ENCODE results near the gene DLEU7.

Gene DLEU7

DNA sequence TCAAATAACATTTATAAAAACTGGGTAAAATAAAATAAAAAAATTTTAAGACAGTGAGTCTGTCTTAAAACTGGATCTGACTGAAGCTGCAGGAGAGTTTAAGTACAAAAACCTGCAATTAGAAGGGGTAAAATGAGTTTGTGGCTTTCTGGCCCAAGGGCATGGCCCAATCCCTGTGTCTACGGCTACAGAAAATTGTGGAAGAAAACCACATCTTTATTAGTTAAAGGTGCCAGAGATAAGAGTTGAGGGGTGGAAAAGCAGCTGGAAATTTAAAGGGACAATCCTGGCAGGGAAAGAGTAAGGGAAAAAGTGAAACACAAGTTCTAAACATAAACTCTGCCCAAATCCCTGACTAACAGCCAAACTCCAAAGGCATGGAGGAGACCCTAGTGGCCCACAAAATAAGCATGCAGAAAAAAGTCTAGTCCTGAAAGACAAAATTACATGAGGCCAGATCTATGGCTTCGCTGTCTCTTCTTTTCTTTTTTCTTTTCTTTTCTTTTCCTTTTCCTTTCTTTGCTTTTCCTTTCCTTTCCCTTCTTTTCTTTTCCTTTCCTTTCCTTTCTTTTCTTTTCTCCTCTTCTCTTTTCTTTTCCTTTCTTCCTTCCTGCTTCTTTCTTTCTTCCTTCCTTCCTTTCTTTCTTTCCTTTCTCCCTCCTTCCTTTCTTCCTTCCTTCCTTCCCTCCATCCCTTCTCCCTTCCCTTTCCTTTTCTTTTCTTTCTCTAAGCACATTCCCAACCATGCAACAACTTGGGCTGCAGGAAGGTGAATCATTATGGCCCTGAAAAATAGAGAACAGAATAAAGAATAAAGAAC lies 23.5 kb upstream of the DLEU7 start:
- Histone ChIP-seq H3K4me1 (ENCODE audit: insufficient read depth, low read length) (peaks cover 6% of the 10 kb centered on the region), H2AFZ (ENCODE audit: low read depth, low read length) (no peak overlapping the region), H3K9me3 (ENCODE audit: low read length) (no peaks in the 10 kb centered on the region), H3K4me3 (ENCODE audit: low read length) (no peak overlapping the region), H3K36me3 (ENCODE audit: insufficient read depth, low read length) (no peaks in the 10 kb centered on the region), H3K27me3 (ENCODE audit: insufficient read depth, low read length) (no peaks in the 10 kb centered on the region)

DNA sequence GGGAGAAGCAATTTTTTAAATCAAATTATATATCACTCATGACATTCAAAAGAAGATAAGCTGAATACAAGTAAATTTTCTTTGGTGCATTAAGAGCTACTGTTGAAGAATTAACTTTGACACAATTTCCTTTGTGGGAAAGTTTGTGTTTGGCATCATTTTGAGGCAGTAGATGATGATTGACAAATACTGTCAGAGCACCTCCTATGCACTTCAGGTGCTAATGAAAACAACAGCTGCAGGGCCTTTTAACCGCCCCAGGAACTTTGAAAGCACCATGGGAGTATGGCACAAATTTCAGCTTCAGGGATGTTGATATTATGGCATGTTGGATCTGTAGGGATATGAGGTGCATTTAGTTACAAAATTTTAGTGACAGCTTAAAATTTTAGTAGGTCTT lies 21.0 kb upstream of the DLEU7 start:
- no peak overlapping the region for H3K4me3 ChIP-seq (ENCODE audit: low read length)
- no peaks in the 10 kb centered on the region for H3K9me3 ChIP-seq (ENCODE audit: low read length)
- H3K4me1 ChIP-seq (ENCODE audit: insufficient read depth, low read length), result peaks cover 6% of the 10 kb centered on the region
- no peak overlapping the region for H2AFZ ChIP-seq (ENCODE audit: low read depth, low read length)
- no peaks in the 10 kb centered on the region for H3K27me3 ChIP-seq (ENCODE audit: insufficient read depth, low read length)
- no peaks in the 10 kb centered on the region for H3K36me3 ChIP-seq (ENCODE audit: insufficient read depth, low read length)

DNA sequence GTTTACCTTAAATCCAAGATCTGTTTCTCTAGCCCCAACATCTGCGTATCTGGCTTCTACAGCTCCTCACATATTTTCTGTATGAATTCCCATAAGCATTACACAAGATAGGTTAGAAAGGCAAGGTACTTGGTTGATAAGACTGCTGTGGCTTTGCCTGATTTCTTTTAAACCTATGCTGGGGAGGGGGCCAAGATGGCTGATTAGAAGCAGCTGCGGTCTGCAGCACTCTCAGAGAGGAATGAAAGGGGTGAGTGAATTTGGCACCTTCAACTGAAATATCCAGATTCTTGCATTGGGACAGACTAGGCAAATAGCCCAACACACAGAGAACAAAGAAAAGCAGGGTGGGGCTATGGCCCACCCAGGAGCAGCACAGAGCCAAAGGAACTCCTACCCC lies 12.2 kb upstream of the DLEU7 start:
- Histone ChIP-seq H3K9me3 (ENCODE audit: low read length) (no peaks in the 10 kb centered on the region), H3K4me1 (ENCODE audit: insufficient read depth, low read length) (no peaks in the 10 kb centered on the region), H2AFZ (ENCODE audit: low read depth, low read length) (no peak overlapping the region), H3K36me3 (ENCODE audit: insufficient read depth, low read length) (no peaks in the 10 kb centered on the region), H3K27me3 (ENCODE audit: insufficient read depth, low read length) (no peaks in the 10 kb centered on the region), H3K4me3 (ENCODE audit: low read length) (no peak overlapping the region)

DNA sequence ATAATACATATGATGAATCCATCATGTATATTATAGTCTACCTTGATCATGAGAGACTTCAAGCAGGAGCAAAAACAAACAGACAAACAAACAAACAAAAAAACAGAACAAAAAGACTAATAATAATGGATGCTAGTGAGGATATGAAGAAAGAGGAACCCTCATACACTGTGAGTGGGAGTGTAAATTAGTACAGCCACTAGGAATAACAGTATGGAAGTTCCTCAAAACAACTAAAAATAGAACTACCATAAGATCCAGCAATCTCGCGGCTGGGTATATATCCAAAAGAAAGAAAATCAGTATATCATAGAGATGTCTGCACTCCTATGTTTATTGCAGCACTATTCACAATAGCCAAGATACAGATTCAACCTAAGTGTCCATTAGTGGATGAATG lies 7.0 kb upstream of the DLEU7 start:
- Histone ChIP-seq H3K9me3 (ENCODE audit: low read length) (no peaks in the 10 kb centered on the region), H3K4me1 (ENCODE audit: insufficient read depth, low read length) (no peaks in the 10 kb centered on the region)

DNA sequence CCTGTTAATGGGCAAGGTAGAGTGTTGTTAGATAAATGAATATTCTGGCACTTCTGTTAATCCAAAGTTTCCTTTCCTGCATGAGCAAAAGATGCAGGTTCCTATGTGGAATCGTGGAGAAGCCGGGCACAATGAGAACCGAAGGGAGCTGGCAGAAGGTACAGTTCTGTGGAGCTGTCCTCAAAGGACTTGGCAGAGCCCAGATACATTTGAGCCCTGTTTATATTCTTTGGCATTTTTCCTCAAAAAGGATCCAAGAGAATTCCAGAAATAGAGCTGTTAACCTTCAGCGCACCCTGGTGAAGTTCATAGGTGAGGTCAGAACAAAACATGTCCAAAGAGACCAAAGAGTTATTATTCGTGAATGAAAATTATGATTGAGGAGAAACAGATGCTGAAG lies 4.0 kb upstream of the DLEU7 start:
- H3K27me3 ChIP-seq (ENCODE audit: insufficient read depth, low read length), result no peaks in the 10 kb centered on the region
- no peak overlapping the region for H3K4me3 ChIP-seq (ENCODE audit: low read length)

More for the DNA sequence above, 7.0 kb upstream of the DLEU7 start:
- Histone ChIP-seq H3K27me3 (ENCODE audit: insufficient read depth, low read length) (no peaks in the 10 kb centered on the region), H2AFZ (ENCODE audit: low read depth, low read length) (no peak overlapping the region), H3K36me3 (ENCODE audit: insufficient read depth, low read length) (no peaks in the 10 kb centered on the region), H3K4me3 (ENCODE audit: low read length) (no peak overlapping the region)

DNA sequence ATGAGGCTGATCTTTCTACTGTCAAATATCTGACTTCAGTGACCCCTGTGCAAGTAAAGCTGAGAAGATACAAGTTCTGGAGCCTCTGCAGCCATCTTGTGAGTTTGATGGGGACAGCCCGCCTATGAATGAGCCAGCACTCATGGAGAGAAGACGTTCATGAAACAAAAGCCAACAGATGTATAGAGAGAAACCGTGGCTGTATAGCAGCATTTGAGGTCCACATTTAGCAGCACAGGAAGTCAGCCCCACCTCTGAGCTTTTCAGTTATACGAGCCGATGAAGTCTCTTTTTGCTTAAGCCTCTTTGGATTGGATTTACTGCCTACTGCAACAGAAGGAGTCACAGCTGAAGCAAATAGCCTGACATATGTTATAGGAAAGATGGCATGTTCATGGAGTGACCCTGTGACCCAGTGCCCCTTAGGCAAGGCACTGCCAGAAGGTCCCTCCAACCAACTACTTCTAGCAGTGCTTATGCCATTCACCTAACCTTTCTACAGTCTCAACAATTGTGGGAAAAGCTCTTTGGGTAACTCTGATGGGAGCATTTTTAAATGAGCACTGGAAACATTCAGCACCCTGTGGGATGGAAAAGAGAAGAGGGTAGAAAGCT lies 3.5 kb upstream of the DLEU7 start:
- H3K36me3 ChIP-seq (ENCODE audit: insufficient read depth, low read length), result no peaks in the 10 kb centered on the region
- peaks cover 25% of the 10 kb centered on the region for H3K4me1 ChIP-seq (ENCODE audit: insufficient read depth, low read length)
- H3K27me3 ChIP-seq (ENCODE audit: insufficient read depth, low read length), result no peaks in the 10 kb centered on the region
- H3K4me3 ChIP-seq (ENCODE audit: low read length), result no peak overlapping the region
- H3K9me3 ChIP-seq (ENCODE audit: low read length), result no peaks in the 10 kb centered on the region
- H2AFZ ChIP-seq (ENCODE audit: low read depth, low read length), result no peak overlapping the region

More for the DNA sequence above, 4.0 kb upstream of the DLEU7 start:
- H3K4me1 ChIP-seq (ENCODE audit: insufficient read depth, low read length), result peaks cover 20% of the 10 kb centered on the region
- no peaks in the 10 kb centered on the region for H3K36me3 ChIP-seq (ENCODE audit: insufficient read depth, low read length)
- H2AFZ ChIP-seq (ENCODE audit: low read depth, low read length), result no peak overlapping the region
- no peaks in the 10 kb centered on the region for H3K9me3 ChIP-seq (ENCODE audit: low read length)

DNA sequence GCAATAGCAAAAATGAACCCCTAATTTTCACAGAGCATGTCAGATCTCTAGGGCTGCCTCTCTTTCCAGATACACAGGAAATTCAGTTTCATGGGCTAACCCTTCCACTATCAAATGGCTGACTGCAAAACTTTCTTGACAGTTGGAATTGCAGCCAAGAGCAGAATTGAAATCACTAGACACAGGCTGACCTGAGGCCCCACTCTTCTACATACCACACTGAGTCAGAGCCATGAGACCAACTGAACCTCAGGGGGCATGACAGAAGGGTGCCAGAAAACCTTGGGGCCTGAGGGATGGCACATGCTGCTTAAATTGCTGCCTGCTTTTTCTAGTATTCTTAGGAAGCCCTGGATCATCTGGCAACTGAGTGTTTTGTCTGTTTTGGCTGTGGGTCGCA lies 1.7 kb upstream of the DLEU7 start:
- H3K9me3 ChIP-seq (ENCODE audit: low read length), result no peaks in the 10 kb centered on the region
- H3K27me3 ChIP-seq (ENCODE audit: insufficient read depth, low read length), result no peaks in the 10 kb centered on the region
- no peak overlapping the region for H2AFZ ChIP-seq (ENCODE audit: low read depth, low read length)
- no peak overlapping the region for H3K4me3 ChIP-seq (ENCODE audit: low read length)
- H3K36me3 ChIP-seq (ENCODE audit: insufficient read depth, low read length), result no peaks in the 10 kb centered on the region
- H3K4me1 ChIP-seq (ENCODE audit: insufficient read depth, low read length), result peaks cover 28% of the 10 kb centered on the region

DNA sequence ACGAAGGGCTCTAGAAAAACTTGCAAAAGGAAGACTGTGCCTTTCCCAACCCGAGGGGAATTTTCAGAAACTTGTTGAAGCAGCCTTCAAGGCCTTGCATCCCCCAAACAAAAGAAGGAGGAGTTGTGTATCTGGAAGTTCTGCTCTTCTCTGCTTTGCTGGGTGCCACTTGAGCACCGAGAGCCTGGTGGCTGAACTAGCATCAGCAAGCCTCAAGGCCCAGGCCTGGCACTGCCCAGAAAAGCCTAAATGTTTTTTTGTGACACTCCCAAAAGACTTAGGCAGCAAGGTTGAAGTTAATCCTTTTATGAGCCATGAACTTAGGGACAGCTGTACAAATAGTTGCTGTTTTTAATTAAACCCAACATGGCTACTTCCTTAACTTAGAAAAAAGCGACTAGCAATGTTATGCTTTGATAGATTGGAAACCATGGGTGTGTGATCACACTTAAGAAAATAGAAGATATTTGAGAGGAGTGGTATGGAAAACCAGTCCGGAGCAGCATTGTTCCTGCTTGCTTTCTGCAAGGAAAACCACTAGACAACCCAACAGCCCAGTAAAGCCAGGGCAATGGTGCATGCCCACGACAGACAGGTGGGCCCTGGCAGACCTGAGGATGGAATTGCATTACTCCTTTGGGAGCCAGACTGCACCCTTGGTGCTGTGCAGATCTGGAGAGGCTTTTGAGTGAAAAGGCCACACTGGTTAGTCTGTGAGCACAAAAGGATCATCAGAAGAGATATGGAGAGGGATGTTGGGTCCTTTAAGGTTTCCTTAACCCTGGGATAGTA lies 788 bp upstream of the DLEU7 start:
- Histone ChIP-seq H3K4me1 (ENCODE audit: insufficient read depth, low read length) (peaks cover 28% of the 10 kb centered on the region), H2AFZ (ENCODE audit: low read depth, low read length) (peak overlapping the region; percentile 84), H3K9me3 (ENCODE audit: low read length) (no peaks in the 10 kb centered on the region), H3K36me3 (ENCODE audit: insufficient read depth, low read length) (no peaks in the 10 kb centered on the region), H3K27me3 (ENCODE audit: insufficient read depth, low read length) (no peaks in the 10 kb centered on the region), H3K4me3 (ENCODE audit: low read length) (peak overlapping the region; percentile 50)

DNA sequence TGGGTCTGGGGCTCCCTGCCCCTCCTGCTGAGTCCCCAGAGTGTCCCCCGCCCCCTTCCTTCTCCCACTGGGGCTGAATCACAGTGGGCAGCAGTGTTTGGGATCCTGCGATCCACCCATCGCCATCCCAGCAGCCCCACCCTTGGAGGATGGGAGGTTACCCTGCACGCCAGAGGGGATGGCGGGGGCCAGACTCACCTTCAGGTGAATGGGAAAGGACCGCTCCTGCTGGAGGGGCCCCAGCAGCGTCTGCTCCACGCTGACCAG lies 569 bp downstream of the DLEU7 start:
- H3K4me3 ChIP-seq (ENCODE audit: low read length), result peak overlapping the region; percentile 50
- no peaks in the 10 kb centered on the region for H3K9me3 ChIP-seq (ENCODE audit: low read length)
- H3K27me3 ChIP-seq (ENCODE audit: insufficient read depth, low read length), result no peaks in the 10 kb centered on the region
- peaks cover 28% of the 10 kb centered on the region for H3K4me1 ChIP-seq (ENCODE audit: insufficient read depth, low read length)
- no peaks in the 10 kb centered on the region for H3K36me3 ChIP-seq (ENCODE audit: insufficient read depth, low read length)
- peak overlapping the region; percentile 84 for H2AFZ ChIP-seq (ENCODE audit: low read depth, low read length)

DNA sequence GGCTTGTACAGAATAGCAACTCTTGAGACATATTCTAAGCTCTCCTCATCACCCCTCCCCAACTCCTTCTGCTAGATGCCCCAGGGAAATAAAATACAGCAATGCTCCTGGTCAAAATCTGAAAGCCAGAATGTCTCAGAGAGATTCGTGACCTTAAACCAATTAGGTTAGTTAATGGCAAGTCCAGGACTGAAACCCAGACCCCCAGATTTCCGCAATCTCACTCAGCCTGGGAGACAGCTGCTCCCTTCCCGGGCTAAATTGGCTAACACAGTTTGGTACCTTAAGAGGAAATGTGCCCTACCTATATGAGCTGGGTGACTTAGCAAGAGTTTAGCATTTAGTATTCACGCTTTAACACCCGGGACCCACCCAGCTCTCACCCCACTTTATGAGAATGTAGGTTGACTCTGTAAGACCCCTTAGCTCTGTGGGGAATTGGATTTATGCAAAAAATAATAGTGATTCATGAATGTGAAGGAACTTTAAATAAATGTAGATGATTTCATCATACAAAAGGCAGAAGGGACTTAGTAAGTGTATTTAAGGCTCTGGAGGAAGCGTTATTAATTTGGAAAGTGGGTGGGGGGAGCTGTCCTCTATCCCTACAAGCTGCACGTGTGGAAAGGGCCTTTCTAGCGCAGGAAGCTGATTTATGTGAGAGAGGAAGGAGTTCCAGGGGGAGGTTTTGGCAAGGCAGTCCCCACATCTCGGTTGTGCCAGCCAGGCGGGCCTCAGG lies 1.1 kb downstream of the DLEU7 start:
- H3K9me3 ChIP-seq (ENCODE audit: low read length), result no peaks in the 10 kb centered on the region
- peak overlapping the region; percentile 84 for H2AFZ ChIP-seq (ENCODE audit: low read depth, low read length)
- H3K4me1 ChIP-seq (ENCODE audit: insufficient read depth, low read length), result peaks cover 28% of the 10 kb centered on the region
- peak overlapping the region; percentile 50 for H3K4me3 ChIP-seq (ENCODE audit: low read length)
- H3K27me3 ChIP-seq (ENCODE audit: insufficient read depth, low read length), result no peaks in the 10 kb centered on the region
- H3K36me3 ChIP-seq (ENCODE audit: insufficient read depth, low read length), result no peaks in the 10 kb centered on the region

DNA sequence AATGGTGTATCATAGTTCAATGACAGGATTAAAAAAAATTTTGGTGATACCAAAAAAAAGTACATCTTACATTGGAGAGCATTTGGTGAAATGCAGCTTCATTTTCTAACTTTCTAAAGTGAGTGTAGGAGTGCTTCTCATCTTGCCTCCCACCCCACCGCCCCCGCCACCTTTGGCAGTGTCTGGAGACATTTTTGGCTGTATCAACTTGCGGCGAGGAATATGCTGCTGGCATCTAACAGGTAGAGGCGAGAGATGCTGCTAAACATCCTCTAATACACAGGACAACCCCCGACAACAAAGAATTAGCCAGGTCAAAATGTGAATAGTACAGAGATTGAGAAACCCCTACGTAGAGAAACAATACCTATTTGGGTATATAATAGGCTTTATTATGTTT lies 1.7 kb downstream of the DLEU7 start:
- Histone ChIP-seq H3K36me3 (ENCODE audit: insufficient read depth, low read length) (no peaks in the 10 kb centered on the region), H3K27me3 (ENCODE audit: insufficient read depth, low read length) (no peaks in the 10 kb centered on the region), H3K4me1 (ENCODE audit: insufficient read depth, low read length) (peaks cover 28% of the 10 kb centered on the region), H3K9me3 (ENCODE audit: low read length) (no peaks in the 10 kb centered on the region), H2AFZ (ENCODE audit: low read depth, low read length) (no peak overlapping the region), H3K4me3 (ENCODE audit: low read length) (no peak overlapping the region)

DNA sequence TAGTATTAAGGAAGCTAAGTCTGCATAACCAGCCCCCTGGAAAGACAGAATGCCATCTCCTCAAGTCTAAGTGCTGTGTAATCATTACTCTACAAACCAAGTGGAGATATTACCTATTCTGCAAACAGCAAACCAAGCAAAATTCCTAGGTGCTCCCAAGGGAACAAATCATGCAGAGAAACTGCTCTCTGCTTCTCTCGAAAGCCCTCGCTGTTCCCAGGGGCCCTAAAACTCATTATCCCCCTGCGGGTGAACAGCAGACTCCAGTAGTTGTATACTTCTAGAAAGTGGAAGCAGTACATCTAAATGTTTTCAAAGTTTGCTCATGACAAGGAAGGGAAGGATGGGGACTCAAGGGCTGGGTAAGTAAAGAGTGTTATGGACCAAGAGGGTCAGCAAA lies 3.2 kb downstream of the DLEU7 start:
- Histone ChIP-seq H3K4me3 (ENCODE audit: low read length) (no peak overlapping the region), H3K27me3 (ENCODE audit: insufficient read depth, low read length) (no peaks in the 10 kb centered on the region), H3K4me1 (ENCODE audit: insufficient read depth, low read length) (peaks cover 28% of the 10 kb centered on the region), H3K9me3 (ENCODE audit: low read length) (peaks cover under 1% of the 10 kb centered on the region), H2AFZ (ENCODE audit: low read depth, low read length) (no peak overlapping the region), H3K36me3 (ENCODE audit: insufficient read depth, low read length) (no peaks in the 10 kb centered on the region)

DNA sequence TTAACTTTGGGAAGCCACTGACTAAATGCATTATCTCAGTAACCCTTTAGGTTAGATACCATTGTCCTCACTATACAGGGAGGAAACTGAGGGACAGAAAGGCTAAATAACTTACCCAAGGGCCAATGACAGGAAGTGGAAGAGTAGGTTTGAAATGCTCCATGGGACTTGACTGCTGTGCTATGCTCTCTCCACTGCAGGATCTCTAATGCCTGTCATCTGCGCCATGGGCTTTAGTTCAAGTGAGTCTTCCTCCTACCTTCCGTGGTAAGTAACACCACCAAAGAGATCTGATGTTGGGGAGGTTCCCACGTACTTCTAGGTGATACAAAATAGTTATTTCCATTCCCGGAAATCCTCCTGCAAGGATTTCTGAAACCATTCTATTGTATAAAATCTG lies 3.7 kb downstream of the DLEU7 start:
- peaks cover 28% of the 10 kb centered on the region for H3K4me1 ChIP-seq (ENCODE audit: insufficient read depth, low read length)
- H3K36me3 ChIP-seq (ENCODE audit: insufficient read depth, low read length), result no peaks in the 10 kb centered on the region
- H3K27me3 ChIP-seq (ENCODE audit: insufficient read depth, low read length), result no peaks in the 10 kb centered on the region
- no peak overlapping the region for H3K4me3 ChIP-seq (ENCODE audit: low read length)
- H3K9me3 ChIP-seq (ENCODE audit: low read length), result peaks cover 3% of the 10 kb centered on the region
- H2AFZ ChIP-seq (ENCODE audit: low read depth, low read length), result no peak overlapping the region

Measured in neuron (in vitro differentiated cells).